NB4 (cell line): Measurements from ENCODE around the gene CXADR.

ENCODE experiments used
- DNase-seq: peaks from one replicate; pipeline ENCODE4 v3.0.0; 2010; ENCODE audit warnings: low read depth
- H3K4me3 ChIP-seq: one replicate; pipeline ENCODE4 v1.5.1; 2011; ENCODE audit warnings: mild to moderate bottlenecking, low read depth, low read length, moderate library complexity
- MYC ChIP-seq: IDR thresholded peaks from 2 replicates; pipeline ENCODE4 v1.6.1; 2011; ENCODE audit warnings: low read depth, low read length
- POLR2A ChIP-seq: IDR thresholded peaks from 2 replicates; pipeline ENCODE4 v1.6.1; 2011; ENCODE audit warnings: mild to moderate bottlenecking; ENCODE audit not compliant: insufficient read length; ENCODE audit errors: extremely low read depth
- TF ChIP-seq, protein P1 (sequence below): IDR thresholded peaks from 2 replicates; pipeline ENCODE4 v1.6.1; 2011; ENCODE audit warnings: low read depth, low read length
- TF ChIP-seq, protein P2 (sequence below): IDR thresholded peaks from one replicate; pipeline ENCODE4 v1.5.1; 2012; ENCODE audit warnings: low read depth, low read length

Gene CXADR

DNA sequence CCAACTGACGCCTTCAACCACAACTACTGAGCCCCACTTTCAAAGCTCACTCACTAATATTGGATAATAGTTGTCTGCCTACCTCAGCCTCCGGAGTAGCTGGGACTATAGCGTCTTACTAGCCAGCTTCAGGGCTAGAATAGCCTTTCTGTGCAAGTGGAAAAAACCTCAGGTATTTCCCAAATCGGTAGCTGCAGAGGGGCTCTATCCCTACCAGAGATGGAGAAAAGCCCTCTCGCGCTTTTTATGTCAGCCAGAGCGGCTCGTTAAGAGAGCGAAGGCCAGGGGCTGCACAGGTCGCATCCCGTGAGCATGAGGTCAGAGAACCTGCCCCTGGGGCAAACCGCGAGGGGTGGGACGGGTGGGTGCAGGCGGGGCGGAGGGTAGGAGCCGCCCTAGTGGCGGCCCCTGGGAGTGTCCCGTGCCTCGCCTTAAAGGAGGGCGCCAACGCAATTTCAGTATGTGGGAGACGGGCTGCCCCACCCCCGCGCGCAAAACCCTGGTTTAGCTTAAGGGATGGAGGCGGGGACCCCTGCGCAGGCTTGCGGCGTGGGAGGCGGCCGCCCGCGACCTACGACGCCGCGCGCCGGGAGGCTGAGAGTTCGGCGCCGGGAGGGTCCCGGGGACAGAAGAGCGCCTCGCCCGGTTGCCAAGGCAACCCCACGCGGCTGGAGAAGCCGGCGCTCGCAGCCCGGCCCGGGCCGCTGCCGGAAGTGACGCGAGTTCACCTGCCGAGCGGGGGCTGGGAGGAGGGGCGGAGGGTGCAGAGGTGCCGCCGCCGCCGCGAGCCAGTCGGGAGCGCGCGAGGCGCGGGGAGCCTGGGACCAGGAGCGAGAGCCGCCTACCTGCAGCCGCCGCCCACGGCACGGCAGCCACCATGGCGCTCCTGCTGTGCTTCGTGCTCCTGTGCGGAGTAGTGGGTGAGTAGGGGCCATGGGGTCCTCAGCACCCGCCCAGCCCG is at the start of gene CXADR:
CXADR (plus strand) TSS at position 791 of the 961 bp plus-strand sequence; CDS start at position 878, 87 bp downstream.
- no peak within 1 kb of the TSS for H3K4me3 ChIP-seq
- TF ChIP-seq, protein P1, sequence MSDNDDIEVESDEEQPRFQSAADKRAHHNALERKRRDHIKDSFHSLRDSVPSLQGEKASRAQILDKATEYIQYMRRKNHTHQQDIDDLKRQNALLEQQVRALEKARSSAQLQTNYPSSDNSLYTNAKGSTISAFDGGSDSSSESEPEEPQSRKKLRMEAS: no peak
- TF ChIP-seq POLR2A (no peak), MYC (no peak)
- TF ChIP-seq, protein P2, sequence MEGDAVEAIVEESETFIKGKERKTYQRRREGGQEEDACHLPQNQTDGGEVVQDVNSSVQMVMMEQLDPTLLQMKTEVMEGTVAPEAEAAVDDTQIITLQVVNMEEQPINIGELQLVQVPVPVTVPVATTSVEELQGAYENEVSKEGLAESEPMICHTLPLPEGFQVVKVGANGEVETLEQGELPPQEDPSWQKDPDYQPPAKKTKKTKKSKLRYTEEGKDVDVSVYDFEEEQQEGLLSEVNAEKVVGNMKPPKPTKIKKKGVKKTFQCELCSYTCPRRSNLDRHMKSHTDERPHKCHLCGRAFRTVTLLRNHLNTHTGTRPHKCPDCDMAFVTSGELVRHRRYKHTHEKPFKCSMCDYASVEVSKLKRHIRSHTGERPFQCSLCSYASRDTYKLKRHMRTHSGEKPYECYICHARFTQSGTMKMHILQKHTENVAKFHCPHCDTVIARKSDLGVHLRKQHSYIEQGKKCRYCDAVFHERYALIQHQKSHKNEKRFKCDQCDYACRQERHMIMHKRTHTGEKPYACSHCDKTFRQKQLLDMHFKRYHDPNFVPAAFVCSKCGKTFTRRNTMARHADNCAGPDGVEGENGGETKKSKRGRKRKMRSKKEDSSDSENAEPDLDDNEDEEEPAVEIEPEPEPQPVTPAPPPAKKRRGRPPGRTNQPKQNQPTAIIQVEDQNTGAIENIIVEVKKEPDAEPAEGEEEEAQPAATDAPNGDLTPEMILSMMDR: no peak
- no peak for DNase-seq

DNA sequence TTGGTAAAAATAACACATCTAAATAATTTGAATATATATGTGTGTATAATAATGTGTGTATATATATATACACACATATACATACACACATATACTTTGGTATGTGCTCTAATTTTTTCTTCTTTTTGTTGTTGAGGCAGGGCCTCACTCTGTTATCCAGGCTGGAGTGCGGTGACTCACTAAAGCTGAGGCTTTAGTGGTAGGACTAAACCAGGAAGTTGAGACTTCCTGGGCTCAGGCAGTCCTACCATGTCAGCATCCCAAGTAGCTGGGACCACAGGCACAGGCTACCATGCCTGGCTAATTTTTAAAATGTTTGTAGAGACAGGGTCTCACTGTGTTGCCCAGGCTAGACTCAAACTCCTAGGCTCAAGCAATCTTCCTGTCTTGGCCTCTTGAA is 46.7 kb upstream of the CXADR start:
- peak; percentile 9 for DNase-seq
- no peak overlapping the region for H3K4me3 ChIP-seq
- no peak for TF ChIP-seq MYC
- no peak for TF ChIP-seq POLR2A
- TF ChIP-seq, protein P1: no peak
- TF ChIP-seq, protein P2: no peak

DNA sequence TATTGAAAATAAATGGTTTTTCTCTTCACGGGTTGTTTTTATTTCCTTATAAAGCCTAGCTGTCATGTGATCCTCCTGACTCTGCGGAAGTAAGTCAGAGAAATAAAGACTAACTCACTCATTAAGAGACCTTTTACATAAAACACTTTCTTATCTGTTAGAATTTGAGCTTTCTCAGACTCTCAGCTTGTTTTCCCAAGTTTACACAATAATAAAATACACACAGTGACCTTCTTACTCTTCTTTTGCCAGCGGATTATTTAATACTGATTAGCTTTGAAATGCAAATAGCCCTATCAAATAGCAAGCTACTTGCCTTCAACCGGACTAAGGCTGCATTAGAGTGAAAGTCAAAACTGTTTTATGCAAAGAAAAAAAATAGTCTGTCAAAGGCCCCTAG is 45.5 kb upstream of the CXADR start:
- no peak for DNase-seq
- TF ChIP-seq POLR2A (no peak), MYC (no peak)
- TF ChIP-seq, protein P1: no peak
- TF ChIP-seq, protein P2: no peak
- H3K4me3 ChIP-seq: no peak overlapping the region

DNA sequence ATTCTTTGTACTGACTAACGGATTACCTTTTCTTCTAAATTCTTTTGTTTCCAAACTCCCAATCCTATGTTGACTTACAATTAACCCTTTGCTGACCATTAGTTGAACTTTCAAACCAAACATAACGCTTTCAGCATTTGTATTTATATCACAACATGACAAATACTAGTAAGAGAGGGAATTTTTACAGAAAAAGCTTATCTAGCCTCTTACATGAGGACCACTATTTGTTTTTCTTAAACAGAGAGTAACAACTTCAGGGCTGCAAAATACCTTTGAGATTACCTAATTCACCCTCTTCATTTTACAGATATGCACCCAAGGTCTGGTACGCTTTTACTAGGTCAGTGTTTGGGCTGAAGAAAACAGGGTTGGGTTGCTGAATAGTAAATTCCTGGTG is 45.0 kb upstream of the CXADR start:
- H3K4me3 ChIP-seq: no peak overlapping the region
- DNase-seq: no peak
- TF ChIP-seq MYC (no peak), POLR2A (no peak)
- TF ChIP-seq, protein P1: no peak
- TF ChIP-seq, protein P2: no peak

DNA sequence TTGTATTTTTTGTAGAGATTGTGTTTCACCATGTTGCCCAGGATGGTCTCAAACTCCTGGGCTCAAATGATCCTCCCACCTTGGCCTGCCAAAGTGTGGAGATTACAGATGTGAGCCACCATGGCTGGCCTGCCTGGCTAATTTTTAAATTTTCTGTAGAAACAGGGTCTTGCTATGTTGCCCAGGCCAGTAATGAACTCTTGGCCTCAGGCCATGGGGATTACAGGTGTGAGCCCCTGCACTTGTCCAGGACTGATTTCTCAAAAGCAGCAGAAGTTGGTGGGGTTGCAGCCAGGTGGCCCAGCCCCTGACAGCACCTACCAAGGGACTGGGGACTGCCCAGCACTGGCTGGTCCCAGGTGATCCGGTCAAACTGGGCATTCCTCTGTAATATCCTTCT is 44.1 kb upstream of the CXADR start:
- DNase-seq: no peak
- TF ChIP-seq MYC: no peak
- TF ChIP-seq POLR2A: no peak
- TF ChIP-seq, protein P1: no peak
- TF ChIP-seq, protein P2: no peak
- H3K4me3 ChIP-seq: no peak overlapping the region
